Measurements from ENCODE around the gene VARS1. TPM values are rescaled to one million over a fixed set of nuclear protein-coding genes. Genes with fewer than 3 reads are reported as not detected.

VARS1 gene
- total and polyA plus RNA-seq, 2 of the 8 experiments (the other 6 are each of a cell fraction or from before 2014, with no cell fraction given): 53.5 to 162 TPM

DNA sequence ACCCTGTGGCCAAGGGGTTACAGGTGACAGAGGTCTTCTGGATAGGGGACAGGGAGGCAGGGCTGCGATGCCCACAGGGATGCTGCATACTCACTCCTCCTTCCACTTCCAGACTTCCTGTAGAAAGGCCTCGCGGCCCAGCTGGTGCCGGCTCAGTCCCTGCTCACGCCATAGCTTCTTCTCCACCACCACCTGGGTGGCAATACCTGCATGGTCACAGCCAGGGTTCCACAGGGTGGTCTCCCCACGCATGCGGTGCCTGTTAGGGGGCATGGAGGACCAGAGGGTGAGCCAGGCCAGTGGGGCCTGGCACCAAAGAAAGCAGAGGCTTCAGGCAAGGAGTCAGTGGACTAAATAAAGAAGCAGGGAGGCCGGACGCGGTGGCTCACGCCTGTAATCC, 10.1 kb downstream of the VARS1 start:
- H3K9ac ChIP-seq (replicated peaks in 1 of 4; ENCODE audit: extremely low read depth in 1 of 4, low read depth in 3 of 4, low read length in 3 of 4): no peak overlapping the region
- H2AFZ ChIP-seq (ENCODE audit: low read length): no peak overlapping the region
- no peaks in the 10 kb centered on the region for H3K79me2 ChIP-seq (ENCODE audit: control insufficient read depth in 1 of 2, insufficient read depth in 2 of 2, low read length in 2 of 2)
- no peak for TF ChIP-seq EGR1 (IDR thresholded peaks at IDR 0.05; ENCODE audit: borderline replicate concordance, low read depth, low read length)
- no peak for TF ChIP-seq TAF1 (IDR thresholded peaks at IDR 0.05; ENCODE audit: low read depth, low read length)
- no peak for TF ChIP-seq TAF7 (optimal IDR thresholded peaks at IDR 0.05; ENCODE audit: borderline replicate concordance, low read depth, low read length)
- no peak for TF ChIP-seq SIX5 (IDR thresholded peaks at IDR 0.05; ENCODE audit: low read depth, low read length)
- TF ChIP-seq SAP30 (IDR thresholded peaks at IDR 0.05; ENCODE audit: insufficient read depth, insufficient replicate concordance, low read length): no peak
- TF ChIP-seq CBX5 (IDR thresholded peaks at IDR 0.05; ENCODE audit: low read depth, low read length): no peak
- TF ChIP-seq GTF2F1 (IDR thresholded peaks at IDR 0.05; ENCODE audit: borderline replicate concordance, low read depth, low read length): no peak
- TF ChIP-seq JUN (IDR thresholded peaks at IDR 0.05; ENCODE audit: low read depth, low read length): no peak
- ChIA-PET CTCF (ENCODE audit: partially characterized antibody) (interaction anchor here (0.6 to 15.6 kb wide), 4 partner anchors 11 to 264 kb away, joined by 3 to 228 read pairs (median 6); partner anchors contain the start of genes VARS1 and VWA7), POLR2A (ENCODE audit: partially characterized antibody) (interaction anchor here (0.6 to 10.3 kb wide), 10 partner anchors 9 to 146 kb away, joined by 3 to 85 read pairs (median 3); partner anchors contain the start of genes CLIC1, VARS1 and VWA7)
- no peak overlapping the region for H2BK12ac ChIP-seq (ENCODE audit: low read depth, low read length)
- H3K27me3 ChIP-seq (replicated peaks in 1 of 4; ENCODE audit: control insufficient read depth in 3 of 4, extremely low read depth in 1 of 4, insufficient read depth in 3 of 4, low read length in 3 of 4): no peaks in the 10 kb centered on the region; a peak in 1 of 7 replicates
- H2BK20ac ChIP-seq (ENCODE audit: low read length): no peak overlapping the region
- 0 out of 2 replicates have a peak, but pooled peaks cover 1% of the 10 kb centered on the region for H3K23me2 ChIP-seq (ENCODE audit: low read depth, low read length)
- H3K14ac ChIP-seq (ENCODE audit: insufficient read length): no peak overlapping the region
- H3K36me3 ChIP-seq (ENCODE audit: control insufficient read depth in 2 of 4, insufficient read depth in 4 of 4, low read length in 3 of 4): peaks cover 32 to 71% (median 43%) of the 10 kb centered on the region in 4 experiments
- H3K4me3 ChIP-seq (ENCODE audit: extremely low read depth in 1 of 4, insufficient read depth in 2 of 4, low read depth in 3 of 4, low read length in 4 of 4): no peak overlapping the region
- no peak overlapping the region for H2BK120ac ChIP-seq (replicated peaks; ENCODE audit: low read depth, low read length)
- H2AK5ac ChIP-seq (ENCODE audit: low read depth, low read length): no peak overlapping the region
- no peak overlapping the region for H2BK5ac ChIP-seq (ENCODE audit: low read depth, low read length)
- FAIRE-seq (no peak), DNase-seq (ENCODE audit: low read depth in 1 of 2, low spot score in 2 of 2) (no peak)
- H4K8ac ChIP-seq (ENCODE audit: extremely low read depth, insufficient read depth, low read length): peak overlapping the region; percentile 57; the same call in 1 of the 2 replicates
- no peak overlapping the region for H3K27ac ChIP-seq (ENCODE audit: low read depth, low read length)
- no peaks in the 10 kb centered on the region for H3K79me1 ChIP-seq (ENCODE audit: low read depth, low read length)
- H3K18ac ChIP-seq (ENCODE audit: extremely low read depth, low read length): no peak overlapping the region
- no peaks in the 10 kb centered on the region for H3K4me1 ChIP-seq (replicated peaks in 1 of 4; ENCODE audit: control insufficient read depth in 3 of 4, insufficient read depth in 4 of 4, low read length in 3 of 4)
- H4K5ac ChIP-seq (ENCODE audit: insufficient read length, low read depth, low read length): no peak overlapping the region
- H2BK15ac ChIP-seq (ENCODE audit: low read length): no peak overlapping the region
- H3K23ac ChIP-seq (ENCODE audit: insufficient read length): no peak overlapping the region
- no peak overlapping the region for H3K4ac ChIP-seq (replicated peaks; ENCODE audit: insufficient read length, low read depth, low read length)
- H3K56ac ChIP-seq (replicated peaks; ENCODE audit: insufficient read length, low read depth, low read length): no peak overlapping the region
- H3K4me2 ChIP-seq (ENCODE audit: insufficient read depth in 1 of 2, low read depth in 2 of 2, low read length in 2 of 2): no peak overlapping the region
- 98% methylated on average over 11 of the region's 11 CpGs; no CpG with 5 or more reads in 1 of the 2 experiments for WGBS, 2 experiments (ENCODE audit: extremely low coverage in 1 of 2, insufficient coverage in 1 of 2, insufficient read length in 1 of 2, insufficient replicate concordance in 2 of 2, low coverage in 1 of 2, low lambda C conversion rate in 2 of 2, missing lambda C conversion rate in 1 of 2)
- no peak overlapping the region for H4K91ac ChIP-seq (replicated peaks; ENCODE audit: insufficient read length, low read length)
- H4K20me1 ChIP-seq (replicated peaks in 1 of 2; ENCODE audit: control insufficient read depth in 1 of 2, insufficient read depth in 2 of 2, low read length in 2 of 2): peaks cover 1 to 3% of the 10 kb centered on the region in 2 experiments
- H3K9me3 ChIP-seq (ENCODE audit: insufficient read depth in 2 of 2, low read depth in 1 of 2, low read length in 1 of 2): no peaks in the 10 kb centered on the region
